Loucy (cell line): Measurements from ENCODE around the gene NR2F2.

Source experiments
- EZH2phosphoT487 ChIP-seq: fragments of 200-600 bp; IDR thresholded peaks from 2 replicates; pipeline ENCODE4 v1.6.1; 2018; ENCODE audit warnings: antibody characterized with exemption, mild to moderate bottlenecking, moderate library complexity, borderline replicate concordance
- TF ChIP-seq, protein P1 (sequence below): fragments of 200-600 bp; sonication (generic); conservative IDR thresholded peaks from 2 replicates; pipeline ENCODE4 v1.5.1; 2014; ENCODE audit warnings: mild to moderate bottlenecking, antibody characterized with exemption, low read length

DNA sequence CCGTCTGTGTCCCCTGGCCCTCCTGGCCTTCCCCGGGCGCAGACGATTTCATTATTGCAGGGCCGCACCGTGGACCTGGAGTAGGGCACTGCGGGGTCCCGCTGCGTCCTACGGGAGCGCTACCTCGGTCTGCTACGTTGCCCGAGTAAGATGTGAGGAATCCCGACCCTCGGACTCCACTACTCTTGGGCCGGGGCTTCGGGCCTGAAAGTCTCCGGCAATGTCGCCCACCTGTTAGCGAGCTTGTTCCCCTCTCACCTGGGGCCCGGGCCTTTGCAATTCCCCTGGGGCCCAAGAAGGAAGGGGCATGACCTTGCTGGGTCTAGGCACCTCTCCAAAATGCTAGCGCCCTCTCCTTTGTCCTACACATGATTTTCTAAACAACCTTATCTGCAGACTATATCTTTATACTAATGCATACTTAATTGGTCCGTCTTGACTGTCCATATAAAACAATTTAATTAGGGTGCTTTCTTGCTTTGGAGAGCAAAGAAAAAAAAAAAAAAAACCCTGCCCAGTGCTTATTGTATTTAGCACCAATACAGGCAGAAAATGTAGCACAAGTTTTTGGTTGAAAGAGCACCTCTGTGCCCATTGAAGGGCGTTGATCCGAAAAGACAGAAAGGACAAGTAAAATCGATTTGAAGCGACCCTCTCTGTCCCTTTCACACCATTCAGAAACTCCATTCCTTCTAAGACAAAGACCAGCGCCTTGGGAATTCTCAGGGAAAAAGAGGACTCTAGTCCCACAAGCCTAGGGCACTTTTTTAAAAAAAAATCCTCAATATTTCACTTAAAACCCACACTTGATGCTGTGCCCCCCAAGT, 7.0 kb upstream of the NR2F2 start:
- TF ChIP-seq, protein P1, sequence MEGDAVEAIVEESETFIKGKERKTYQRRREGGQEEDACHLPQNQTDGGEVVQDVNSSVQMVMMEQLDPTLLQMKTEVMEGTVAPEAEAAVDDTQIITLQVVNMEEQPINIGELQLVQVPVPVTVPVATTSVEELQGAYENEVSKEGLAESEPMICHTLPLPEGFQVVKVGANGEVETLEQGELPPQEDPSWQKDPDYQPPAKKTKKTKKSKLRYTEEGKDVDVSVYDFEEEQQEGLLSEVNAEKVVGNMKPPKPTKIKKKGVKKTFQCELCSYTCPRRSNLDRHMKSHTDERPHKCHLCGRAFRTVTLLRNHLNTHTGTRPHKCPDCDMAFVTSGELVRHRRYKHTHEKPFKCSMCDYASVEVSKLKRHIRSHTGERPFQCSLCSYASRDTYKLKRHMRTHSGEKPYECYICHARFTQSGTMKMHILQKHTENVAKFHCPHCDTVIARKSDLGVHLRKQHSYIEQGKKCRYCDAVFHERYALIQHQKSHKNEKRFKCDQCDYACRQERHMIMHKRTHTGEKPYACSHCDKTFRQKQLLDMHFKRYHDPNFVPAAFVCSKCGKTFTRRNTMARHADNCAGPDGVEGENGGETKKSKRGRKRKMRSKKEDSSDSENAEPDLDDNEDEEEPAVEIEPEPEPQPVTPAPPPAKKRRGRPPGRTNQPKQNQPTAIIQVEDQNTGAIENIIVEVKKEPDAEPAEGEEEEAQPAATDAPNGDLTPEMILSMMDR, result no peak
- TF ChIP-seq EZH2phosphoT487, result no peak
